Stimulated activated CD4-positive, alpha-beta T cell treated with anti-CD3 and anti-CD28 coated beads, TNF-alpha, amount 100 ng/mL, for 4 hours (primary cell): ENCODE data around the gene GABRA4.

Experiments
- DNase-seq, 3 experiments: peaks; one replicate each; pipeline ENCODE4 v3.0.0-alpha.2; 2020; ENCODE audit warnings: low read depth in 3 of 3

Gene GABRA4

GRCh38 chr4:46979283-46979682 lies 14.1 kb downstream of the GABRA4 start:
- no peak for DNase-seq

- no peak for DNase-seq
These were observed 16.1 kb downstream of the GABRA4 start for GRCh38 chr4:46977245-46977644.

- DNase-seq = no peak
These were observed 17.4 kb downstream of the GABRA4 start for GRCh38 chr4:46975812-46976553.

DNA sequence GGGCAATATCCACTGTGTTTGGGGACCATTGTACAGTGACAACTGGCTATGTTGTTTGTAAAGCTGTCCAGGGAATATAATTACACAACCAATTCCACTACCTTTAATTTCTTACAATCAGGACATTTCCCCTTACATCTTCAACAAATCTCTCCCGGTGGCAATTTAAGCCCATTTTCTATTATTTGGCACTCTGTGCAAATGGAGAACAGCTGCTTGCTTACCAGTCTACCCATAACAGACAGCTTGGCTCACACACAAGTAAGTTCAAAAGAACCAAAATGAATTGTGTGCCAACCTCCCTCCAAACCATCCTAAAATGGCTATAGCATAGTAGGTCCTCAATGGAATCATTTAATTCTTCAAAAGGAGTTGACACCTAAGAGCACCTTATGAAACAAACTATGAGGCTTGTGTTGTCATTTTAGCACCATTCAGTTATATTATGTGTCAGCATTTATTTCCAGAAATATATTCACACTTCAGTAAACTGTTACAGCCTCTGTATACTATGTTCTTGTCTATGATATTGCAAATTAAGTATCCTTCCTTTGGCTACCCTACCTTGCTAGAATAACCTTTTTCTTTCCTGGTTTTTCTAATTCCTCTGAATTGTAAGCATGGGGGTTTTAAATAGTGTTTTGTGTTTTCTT lies 18.4 kb downstream of the GABRA4 start:
- no peak for DNase-seq

DNA sequence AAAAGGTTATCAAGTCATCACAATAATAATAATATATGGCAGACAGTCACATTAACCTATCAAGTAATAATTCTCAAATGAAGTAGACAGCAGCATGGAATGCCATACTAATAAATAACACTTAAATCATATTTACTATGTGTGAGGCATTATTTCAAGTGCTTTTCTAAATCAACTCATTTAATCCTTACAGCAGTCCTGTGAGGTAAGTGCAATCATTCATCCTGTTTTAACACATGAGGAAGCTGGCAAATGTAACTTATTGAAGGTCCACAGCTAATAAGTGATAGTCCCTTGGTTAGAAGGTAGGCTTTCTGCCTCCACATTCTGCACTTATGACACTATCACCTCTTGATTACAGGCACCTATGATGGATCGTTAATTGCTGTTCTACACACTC lies 24.5 kb downstream of the GABRA4 start:
- no peak for DNase-seq

DNA sequence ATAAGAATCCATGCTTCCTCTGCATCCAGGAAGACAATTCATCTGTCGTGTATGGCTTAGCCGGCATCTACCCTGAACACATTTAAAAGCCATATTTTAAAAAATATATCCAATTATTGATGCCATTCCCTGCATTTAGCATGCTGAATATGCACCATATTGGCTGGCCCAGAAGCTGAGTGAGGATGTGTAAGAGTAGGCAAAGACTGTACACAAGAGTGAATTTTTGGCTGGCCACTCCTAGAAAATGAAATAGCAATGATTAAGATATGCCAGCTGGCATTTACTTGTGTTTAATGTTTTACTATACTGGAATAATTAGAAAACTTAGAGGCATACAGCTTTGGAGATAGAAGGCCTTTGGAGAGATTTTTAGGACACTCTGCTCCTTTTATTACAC lies 25.8 kb downstream of the GABRA4 start:
- DNase-seq = no peak

GRCh38 chr4:46958742-46959488 lies 34.5 kb downstream of the GABRA4 start:
- no peak for DNase-seq

DNA sequence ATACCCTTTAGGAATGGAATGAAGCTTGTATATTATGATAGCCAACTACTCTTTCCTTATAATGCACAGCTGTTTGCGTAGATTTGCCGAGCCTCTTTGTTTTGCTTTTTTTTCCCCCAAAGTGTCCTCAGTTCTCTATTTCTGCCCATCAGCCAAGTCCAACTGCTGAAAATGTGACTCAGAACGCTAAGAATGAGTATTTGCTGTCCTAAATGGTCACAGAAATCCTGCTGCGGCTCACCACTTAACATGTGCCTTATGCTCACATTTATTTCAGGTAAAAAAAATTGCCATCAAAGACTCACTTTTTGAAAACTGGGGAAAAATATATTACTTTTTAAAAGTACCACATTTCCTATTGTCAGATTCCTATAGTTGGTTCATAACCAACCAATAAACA lies 36.9 kb downstream of the GABRA4 start:
- no peak for DNase-seq

DNA sequence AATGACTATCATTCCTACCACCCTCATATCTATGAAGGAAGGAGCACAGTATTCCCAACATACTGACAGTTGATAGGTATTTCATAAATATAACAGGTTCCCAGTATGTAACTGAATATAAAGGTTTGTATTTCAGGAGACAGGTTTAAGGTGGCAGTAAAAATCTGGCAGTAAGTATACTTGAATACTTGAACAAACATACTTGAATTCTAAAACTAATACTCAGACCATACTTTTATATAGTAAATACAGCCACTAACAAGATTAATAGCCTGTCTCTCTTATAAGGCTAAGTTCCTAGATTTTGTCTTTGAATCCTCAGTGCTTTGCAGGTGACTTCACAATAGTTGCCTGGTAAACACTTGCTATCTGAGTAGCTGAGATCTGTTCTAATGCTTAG lies 37.8 kb downstream of the GABRA4 start:
- no peak for DNase-seq

DNA sequence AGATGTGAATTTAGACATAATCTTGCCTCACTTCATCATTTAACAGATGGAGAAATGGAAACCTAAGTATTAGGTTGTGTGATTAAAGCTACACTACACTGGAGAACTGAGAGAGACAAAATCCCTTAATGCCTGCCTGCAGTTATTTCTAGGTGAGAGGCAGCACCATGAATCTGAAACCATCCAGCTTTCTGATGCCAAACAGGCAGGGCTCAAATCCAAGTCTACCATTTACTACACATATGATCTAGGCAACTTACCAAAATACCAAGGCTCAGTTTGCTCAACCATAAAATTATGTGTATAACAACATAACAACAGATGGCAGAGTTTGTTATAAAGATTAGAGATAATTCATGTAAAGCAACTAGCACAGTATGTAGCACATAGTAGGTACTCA lies 38.7 kb downstream of the GABRA4 start:
- DNase-seq = no peak

DNA sequence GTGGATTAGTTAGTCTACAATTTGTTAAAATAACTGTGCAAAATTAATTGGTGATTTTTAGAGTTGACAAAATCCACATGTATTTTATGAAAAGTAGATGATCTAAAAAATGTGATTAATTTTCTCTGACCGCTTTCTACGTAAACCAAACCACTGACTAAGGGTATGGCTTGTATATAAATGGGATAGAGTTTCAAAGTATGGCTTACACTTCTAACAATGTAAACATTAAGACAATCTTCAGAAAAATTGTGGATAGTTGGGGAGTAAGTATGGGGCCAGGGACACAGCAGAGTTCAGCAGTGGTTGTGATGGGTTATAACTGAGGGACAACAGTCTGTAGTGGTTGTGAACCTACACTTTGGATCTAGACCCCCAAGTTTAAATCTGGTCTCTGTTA lies 39.8 kb downstream of the GABRA4 start:
- DNase-seq = no peak

DNA sequence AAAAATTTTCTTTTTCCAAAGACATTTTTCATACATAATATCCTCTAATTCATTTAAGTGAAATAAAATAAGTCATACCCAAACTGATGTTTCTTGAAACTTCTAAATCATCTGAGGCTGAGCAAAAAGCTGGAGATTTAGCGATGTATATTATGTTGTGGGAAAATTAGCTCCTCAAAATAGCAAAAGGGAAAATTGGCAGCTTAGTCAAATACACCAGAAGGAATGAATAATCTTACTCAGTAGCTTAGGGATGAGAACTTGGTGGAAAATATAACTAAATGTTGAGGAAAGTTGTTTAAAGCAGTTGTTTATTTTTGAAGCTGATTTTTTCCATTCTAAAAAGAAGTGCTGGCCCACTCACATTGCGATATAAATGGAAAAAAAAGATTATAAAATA lies 40.9 kb downstream of the GABRA4 start:
- DNase-seq = no peak

- no peak for DNase-seq
These were observed 42.6 kb downstream of the GABRA4 start for GRCh38 chr4:46950826-46951225.

DNA sequence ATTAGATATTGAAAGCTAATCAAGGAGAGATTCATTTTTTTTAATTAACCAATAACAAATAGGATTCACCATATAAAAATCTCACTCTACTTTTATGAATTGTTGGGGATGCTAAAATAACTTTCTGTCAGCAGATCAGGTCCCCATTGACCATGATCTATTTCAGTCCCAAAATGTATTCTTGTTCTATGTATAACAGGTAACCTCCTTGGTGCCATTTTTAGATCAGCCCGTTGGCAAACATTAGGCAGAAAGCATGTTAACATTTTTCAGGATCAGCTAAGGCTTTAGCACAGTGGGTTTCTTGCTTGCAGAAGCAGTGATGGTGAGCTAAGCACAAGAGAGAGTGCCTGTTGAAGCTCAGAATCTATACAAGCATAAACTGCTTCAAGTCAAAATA lies 43.6 kb downstream of the GABRA4 start:
- no peak for DNase-seq

DNA sequence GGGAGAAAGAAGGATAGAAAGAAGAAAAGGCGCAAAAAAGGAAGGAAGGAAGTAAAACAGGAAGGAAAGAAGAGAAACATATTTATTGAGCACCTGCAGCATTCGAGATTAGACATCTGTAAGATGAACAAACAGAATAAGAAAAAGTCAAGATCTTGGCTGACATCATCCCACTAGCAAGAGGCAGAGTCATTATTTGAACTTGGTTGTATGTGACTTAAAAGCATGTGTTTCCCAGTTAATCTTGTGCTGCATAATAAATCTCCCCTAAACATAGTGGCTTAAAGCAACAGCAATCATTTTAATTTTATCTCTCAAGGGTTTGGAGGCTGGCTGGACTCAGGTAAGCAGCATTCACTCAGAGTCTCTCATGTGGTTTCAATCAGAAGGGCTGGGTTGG lies 45.8 kb downstream of the GABRA4 start:
- DNase-seq = no peak

DNA sequence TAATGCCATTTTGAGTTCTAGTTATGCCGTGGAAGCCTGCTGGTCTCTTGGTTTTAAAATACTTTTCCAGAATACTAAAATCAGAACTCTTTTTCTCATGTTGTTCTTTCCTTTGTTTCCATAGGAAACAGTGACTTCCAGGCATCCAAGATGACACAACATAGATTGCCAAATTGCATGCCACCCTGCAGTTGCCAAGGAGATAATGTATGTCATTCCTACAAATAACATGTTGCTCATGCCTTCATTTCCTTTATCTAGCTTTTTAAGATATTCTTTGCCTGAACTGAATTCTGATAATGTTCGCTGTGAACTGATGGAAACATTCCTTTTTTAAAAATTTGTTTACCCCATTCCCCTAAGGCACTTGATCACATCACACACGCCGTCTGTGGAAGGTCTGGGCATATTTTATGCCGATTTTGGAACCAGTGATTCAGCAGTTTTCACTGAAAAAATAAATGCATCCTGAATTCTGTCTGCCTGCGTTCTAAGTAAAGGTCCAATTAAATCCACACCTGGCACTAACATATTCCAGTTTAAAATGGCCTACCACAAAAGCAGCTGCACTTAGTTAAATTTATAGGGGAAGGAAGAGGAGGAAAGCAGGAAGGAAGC lies 46.4 kb downstream of the GABRA4 start:
- DNase-seq = no peak

DNA sequence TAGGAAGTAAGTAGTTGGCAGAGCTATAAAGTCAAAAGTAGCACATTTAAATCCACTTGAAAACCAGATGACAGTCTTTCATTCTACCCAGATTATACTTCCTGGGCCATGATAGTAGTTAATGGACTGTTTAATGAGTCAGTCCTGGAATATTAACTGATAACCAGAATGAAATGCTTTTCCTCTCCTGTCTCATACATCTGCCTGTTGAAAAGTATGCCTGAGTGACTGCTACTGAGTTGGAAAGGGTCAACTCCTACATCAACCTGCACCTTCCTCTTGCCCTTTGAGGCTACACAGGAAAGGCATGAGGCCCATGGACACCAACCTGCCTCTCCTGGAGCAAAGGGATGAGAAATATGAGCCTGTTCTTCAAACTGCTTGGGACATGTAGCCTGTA lies 48.3 kb downstream of the GABRA4 start:
- no peak for DNase-seq

DNA sequence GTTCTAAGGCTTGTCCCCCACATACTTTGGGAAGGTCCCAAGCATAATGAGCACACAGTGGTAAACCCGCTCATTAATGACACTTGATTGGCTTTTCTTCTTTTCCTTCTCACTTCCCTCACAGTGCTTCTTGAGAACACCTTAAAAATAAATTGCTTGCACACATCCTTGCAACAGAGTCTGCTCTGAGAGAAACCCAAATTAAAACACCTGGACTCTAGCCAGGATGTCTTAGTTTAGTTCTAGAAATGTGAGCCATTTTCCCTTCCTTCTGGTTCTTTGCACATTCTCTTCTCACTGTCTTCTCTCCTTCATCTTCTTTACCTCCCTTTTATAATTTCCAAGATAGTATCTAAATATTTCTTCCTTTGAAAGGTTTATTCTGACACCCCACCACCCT lies 49.0 kb downstream of the GABRA4 start:
- no peak for DNase-seq

DNA sequence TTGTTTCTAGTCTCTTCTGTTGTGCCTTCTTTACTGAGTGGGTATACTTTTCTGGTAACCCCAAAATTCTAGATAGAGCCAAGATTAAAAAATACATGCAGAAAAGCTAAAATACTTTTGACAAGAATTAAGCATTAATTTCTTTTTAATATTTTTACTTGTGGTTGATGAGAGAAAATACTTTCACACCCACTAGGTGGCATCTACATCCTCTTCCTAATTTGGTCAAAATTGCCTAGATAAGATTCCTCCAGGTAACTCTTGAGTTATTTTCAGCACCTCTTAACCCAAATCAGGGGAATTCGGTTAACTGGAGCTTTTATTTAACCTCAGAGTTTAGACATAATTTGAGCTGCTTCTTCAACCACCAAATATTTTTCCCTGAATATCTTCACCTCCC lies 55.9 kb downstream of the GABRA4 start:
- DNase-seq = no peak

GRCh38 chr4:46934726-46935125 lies 58.7 kb downstream of the GABRA4 start:
- DNase-seq = no peak

DNA sequence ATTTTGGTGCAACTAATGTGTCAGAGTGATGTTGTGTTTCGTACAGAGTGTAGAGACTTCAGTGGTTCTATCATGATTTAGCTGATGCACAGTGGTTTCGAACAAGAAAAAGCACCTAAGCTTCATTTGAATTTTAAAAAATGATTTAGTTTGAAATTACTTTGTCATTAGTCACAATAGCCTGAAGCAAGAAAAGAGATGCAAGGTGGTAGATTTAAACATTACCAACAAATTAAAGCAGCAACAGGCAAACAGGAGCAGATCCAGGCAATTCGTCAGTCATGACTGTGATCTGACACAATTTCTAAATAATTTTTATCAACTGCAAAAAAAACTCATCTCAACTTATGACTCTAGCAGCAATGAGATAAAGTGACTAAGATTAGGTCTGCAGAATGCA lies 59.7 kb downstream of the GABRA4 start:
- no peak for DNase-seq

- no peak for DNase-seq
These were observed 61.4 kb downstream of the GABRA4 start for GRCh38 chr4:46931981-46932380.

DNA sequence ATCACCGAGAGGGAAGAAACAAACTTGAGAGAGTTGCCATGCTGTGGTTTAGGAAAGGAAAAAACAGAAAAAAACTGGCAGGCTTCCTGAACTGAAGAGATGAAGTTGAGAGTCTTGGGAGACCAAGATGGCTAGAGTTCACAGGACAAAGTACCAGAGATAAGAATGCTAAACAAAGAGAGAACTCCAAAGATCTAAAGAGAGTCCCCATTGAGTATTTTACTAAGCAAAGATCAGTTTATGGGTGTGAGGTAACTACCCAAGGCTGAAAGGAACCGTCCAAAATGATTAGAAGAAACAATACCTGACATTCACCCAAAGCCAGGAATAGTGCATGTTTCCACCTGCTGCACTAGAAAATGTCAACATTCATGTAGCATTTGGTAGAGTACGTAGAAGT lies 62.5 kb downstream of the GABRA4 start:
- DNase-seq = no peak
